K562 (cell line): ENCODE data around the gene ZBTB25. TPM values are rescaled to one million over a fixed set of nuclear protein-coding genes. Genes with fewer than 3 reads are reported as not detected.
A peak's percentile ranks its signal among the peaks of the same experiment; 100 is the strongest.

ENCODE experiments used
- BRD4 ChIP-seq: fragments of 200-600 bp; sonication (generic); IDR thresholded peaks from 2 replicates; pipeline ENCODE4 v1.6.1; 2017; ENCODE audit warnings: inconsistent platforms
- ELF1 ChIP-seq: fragments of 200-800 bp; sonication (Bioruptor generic); IDR thresholded peaks from 2 replicates; pipeline ENCODE4 v1.6.1; 2016; ENCODE audit warnings: missing genetic modification characterization, missing compliant biosample characterization
- ELF2 ChIP-seq: fragments of 250-450 bp; sonication (Bioruptor Pico); IDR thresholded peaks from 2 replicates; pipeline ENCODE4 v1.5.0; 2021; ENCODE audit warnings: mild to moderate bottlenecking
- FUS ChIP-seq: fragments of 200-400 bp; formaldehyde crosslinking; optimal IDR thresholded peaks from 2 replicates; pipeline ENCODE3; 2017; ENCODE audit warnings: low read depth, low read length
- GTF2F1 ChIP-seq: IDR thresholded peaks from 2 replicates; pipeline ENCODE4 v1.6.1; 2011; ENCODE audit warnings: low read depth, low read length, improper control_type of control experiment
- PHB2 ChIP-seq: fragments of 450-650 bp; IDR thresholded peaks from 2 replicates; pipeline ENCODE4 v1.6.1; 2017; ENCODE audit warnings: low read depth
- POLR2G ChIP-seq: fragments of 200-400 bp; formaldehyde crosslinking; IDR thresholded peaks from 2 replicates; pipeline ENCODE4 v1.6.1; 2017; ENCODE audit warnings: low read depth, mild to moderate bottlenecking, antibody characterized with exemption, low read length, moderate library complexity
- PRPF4 ChIP-seq: fragments of 200-400 bp; formaldehyde crosslinking; IDR thresholded peaks from one replicate; pipeline ENCODE4 v1.6.1; 2017; ENCODE audit warnings: low read length, low read depth, mild to moderate bottlenecking; ENCODE audit not compliant: insufficient read depth, poor library complexity, severe bottlenecking
- STAG1 ChIP-seq: sonication (generic); formaldehyde crosslinking; IDR thresholded peaks from 2 replicates; pipeline ENCODE4 v1.5.0; 2020; ENCODE audit warnings: missing genetic modification reagents, borderline replicate concordance
- ZBTB7A ChIP-seq: IDR thresholded peaks from 2 replicates; pipeline ENCODE4 v1.6.1; 2011; ENCODE audit warnings: low read depth, mild to moderate bottlenecking, low read length, moderate library complexity, borderline replicate concordance; ENCODE audit not compliant: control insufficient read depth
- ZNF57 ChIP-seq: fragments of 450-650 bp; formaldehyde crosslinking; IDR thresholded peaks from 2 replicates; pipeline ENCODE4 v1.4.0; 2020; ENCODE audit warnings: mild to moderate bottlenecking, moderate library complexity
- ZNF717 ChIP-seq: fragments of 250-450 bp; sonication (Bioruptor Pico); IDR thresholded peaks from 2 replicates; pipeline ENCODE4 v1.5.0; 2021
- polyA plus RNA-seq, 8 experiments: library from polyadenylated mRNA; depleted of rRNA in 4 of 8; stranded (reverse) in 5 of 8; unstranded in 3 of 8; fragments of >200 nt; fragmentation: Nextera tagmentation in 2 of 8; fragmentation: Illumina TruSeq in 1 of 8; extraction: Ambion mirVana in 2 of 8; extraction: Trizol in 1 of 8; gene quantifications; 2 replicates each; pipeline versions ENCODE4 v1.2.1 to v1.2.3, GENCODE V29; 2011 to 2014; ENCODE audit warnings: inconsistent platforms in 1 of 8, missing spikeins in 1 of 8
- total RNA-seq, 7 experiments: library from RNA; depleted of rRNA in 6 of 7; stranded (reverse); fragments of >200 nt in 6 of 7; fragmentation: Illumina TruSeq in 2 of 7; extraction: Trizol in 2 of 7; gene quantifications; 2 replicates each; pipeline versions ENCODE4 v1.2.1 to v1.2.3, GENCODE V29; 2011 to 2021; ENCODE audit warnings: low replicate concordance in 1 of 7
- TF ChIP-seq, protein P1 (sequence below): fragments of 450-650 bp; IDR thresholded peaks from 2 replicates; pipeline ENCODE4 v1.6.1; 2016; ENCODE audit warnings: mild to moderate bottlenecking, moderate library complexity
- TF ChIP-seq, protein P2 (sequence below): fragments of 150-350 bp; IDR thresholded peaks from 2 replicates; pipeline ENCODE4 v1.6.1; 2014; ENCODE audit warnings: low read depth, mild to moderate bottlenecking, low read length, borderline replicate concordance

The ZBTB25 gene
- total and polyA plus RNA-seq, 9 of the 15 experiments (the other 6 are each of a cell fraction or from before 2014, with no cell fraction given): 0.61 to 3.9 (median 2.3) TPM

DNA sequence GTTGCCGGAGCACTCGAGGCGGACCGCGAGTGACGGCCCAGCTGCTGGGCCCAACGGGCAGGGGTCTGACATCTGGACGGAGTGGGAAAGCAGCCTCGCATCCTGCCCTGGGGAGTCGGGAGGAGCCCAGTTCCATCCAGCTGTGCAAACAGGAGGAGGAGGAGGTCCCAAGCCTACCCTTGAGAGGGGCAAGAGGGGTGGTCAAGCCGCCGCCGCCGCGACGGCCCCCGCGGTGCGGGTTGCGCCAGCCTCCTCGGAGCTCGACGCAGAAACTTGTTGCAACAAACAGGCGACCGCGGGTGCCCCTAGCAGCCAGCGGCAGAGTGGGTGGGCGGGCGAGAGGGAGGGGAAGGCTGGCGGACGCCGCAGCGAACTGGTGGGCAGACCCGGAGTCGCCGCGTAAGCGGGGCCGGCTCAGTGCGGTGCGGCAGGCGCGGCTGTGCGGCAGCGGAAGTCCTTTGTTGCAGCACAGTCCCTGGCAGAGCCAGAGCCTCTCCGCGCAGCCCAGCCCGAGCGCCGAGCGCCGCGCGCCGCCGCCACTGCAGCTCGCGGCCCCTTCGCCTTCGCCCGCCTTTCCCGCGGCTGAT, 765 bp upstream of the ZBTB25 start, which contains the start of gene ZBTB1 (continued):
- TF ChIP-seq, protein P1, sequence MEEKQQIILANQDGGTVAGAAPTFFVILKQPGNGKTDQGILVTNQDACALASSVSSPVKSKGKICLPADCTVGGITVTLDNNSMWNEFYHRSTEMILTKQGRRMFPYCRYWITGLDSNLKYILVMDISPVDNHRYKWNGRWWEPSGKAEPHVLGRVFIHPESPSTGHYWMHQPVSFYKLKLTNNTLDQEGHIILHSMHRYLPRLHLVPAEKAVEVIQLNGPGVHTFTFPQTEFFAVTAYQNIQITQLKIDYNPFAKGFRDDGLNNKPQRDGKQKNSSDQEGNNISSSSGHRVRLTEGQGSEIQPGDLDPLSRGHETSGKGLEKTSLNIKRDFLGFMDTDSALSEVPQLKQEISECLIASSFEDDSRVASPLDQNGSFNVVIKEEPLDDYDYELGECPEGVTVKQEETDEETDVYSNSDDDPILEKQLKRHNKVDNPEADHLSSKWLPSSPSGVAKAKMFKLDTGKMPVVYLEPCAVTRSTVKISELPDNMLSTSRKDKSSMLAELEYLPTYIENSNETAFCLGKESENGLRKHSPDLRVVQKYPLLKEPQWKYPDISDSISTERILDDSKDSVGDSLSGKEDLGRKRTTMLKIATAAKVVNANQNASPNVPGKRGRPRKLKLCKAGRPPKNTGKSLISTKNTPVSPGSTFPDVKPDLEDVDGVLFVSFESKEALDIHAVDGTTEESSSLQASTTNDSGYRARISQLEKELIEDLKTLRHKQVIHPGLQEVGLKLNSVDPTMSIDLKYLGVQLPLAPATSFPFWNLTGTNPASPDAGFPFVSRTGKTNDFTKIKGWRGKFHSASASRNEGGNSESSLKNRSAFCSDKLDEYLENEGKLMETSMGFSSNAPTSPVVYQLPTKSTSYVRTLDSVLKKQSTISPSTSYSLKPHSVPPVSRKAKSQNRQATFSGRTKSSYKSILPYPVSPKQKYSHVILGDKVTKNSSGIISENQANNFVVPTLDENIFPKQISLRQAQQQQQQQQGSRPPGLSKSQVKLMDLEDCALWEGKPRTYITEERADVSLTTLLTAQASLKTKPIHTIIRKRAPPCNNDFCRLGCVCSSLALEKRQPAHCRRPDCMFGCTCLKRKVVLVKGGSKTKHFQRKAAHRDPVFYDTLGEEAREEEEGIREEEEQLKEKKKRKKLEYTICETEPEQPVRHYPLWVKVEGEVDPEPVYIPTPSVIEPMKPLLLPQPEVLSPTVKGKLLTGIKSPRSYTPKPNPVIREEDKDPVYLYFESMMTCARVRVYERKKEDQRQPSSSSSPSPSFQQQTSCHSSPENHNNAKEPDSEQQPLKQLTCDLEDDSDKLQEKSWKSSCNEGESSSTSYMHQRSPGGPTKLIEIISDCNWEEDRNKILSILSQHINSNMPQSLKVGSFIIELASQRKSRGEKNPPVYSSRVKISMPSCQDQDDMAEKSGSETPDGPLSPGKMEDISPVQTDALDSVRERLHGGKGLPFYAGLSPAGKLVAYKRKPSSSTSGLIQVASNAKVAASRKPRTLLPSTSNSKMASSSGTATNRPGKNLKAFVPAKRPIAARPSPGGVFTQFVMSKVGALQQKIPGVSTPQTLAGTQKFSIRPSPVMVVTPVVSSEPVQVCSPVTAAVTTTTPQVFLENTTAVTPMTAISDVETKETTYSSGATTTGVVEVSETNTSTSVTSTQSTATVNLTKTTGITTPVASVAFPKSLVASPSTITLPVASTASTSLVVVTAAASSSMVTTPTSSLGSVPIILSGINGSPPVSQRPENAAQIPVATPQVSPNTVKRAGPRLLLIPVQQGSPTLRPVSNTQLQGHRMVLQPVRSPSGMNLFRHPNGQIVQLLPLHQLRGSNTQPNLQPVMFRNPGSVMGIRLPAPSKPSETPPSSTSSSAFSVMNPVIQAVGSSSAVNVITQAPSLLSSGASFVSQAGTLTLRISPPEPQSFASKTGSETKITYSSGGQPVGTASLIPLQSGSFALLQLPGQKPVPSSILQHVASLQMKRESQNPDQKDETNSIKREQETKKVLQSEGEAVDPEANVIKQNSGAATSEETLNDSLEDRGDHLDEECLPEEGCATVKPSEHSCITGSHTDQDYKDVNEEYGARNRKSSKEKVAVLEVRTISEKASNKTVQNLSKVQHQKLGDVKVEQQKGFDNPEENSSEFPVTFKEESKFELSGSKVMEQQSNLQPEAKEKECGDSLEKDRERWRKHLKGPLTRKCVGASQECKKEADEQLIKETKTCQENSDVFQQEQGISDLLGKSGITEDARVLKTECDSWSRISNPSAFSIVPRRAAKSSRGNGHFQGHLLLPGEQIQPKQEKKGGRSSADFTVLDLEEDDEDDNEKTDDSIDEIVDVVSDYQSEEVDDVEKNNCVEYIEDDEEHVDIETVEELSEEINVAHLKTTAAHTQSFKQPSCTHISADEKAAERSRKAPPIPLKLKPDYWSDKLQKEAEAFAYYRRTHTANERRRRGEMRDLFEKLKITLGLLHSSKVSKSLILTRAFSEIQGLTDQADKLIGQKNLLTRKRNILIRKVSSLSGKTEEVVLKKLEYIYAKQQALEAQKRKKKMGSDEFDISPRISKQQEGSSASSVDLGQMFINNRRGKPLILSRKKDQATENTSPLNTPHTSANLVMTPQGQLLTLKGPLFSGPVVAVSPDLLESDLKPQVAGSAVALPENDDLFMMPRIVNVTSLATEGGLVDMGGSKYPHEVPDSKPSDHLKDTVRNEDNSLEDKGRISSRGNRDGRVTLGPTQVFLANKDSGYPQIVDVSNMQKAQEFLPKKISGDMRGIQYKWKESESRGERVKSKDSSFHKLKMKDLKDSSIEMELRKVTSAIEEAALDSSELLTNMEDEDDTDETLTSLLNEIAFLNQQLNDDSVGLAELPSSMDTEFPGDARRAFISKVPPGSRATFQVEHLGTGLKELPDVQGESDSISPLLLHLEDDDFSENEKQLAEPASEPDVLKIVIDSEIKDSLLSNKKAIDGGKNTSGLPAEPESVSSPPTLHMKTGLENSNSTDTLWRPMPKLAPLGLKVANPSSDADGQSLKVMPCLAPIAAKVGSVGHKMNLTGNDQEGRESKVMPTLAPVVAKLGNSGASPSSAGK: 0 out of 2 replicates have a peak, but pooled peaks have one; percentile 1
- TF ChIP-seq PRPF4 (peak; percentile 28), ZNF57 (CRISPR knock-in tag) (no peak), ELF1 (tag) (peak; percentile 36; the same call in 1 of the 2 replicates), PHB2 (no peak), GTF2F1 (no peak), ZNF717 (no peak), STAG1 (CRISPR knock-in tag) (no peak), FUS (no peak), ELF2 (CRISPR knock-in tag) (0 out of 2 replicates have a peak, but pooled peaks have one; percentile 14), ZBTB7A (0 out of 2 replicates have a peak, but pooled peaks have one; percentile 26), POLR2G (peak; percentile 87), BRD4 (no peak)
- TF ChIP-seq, protein P2, sequence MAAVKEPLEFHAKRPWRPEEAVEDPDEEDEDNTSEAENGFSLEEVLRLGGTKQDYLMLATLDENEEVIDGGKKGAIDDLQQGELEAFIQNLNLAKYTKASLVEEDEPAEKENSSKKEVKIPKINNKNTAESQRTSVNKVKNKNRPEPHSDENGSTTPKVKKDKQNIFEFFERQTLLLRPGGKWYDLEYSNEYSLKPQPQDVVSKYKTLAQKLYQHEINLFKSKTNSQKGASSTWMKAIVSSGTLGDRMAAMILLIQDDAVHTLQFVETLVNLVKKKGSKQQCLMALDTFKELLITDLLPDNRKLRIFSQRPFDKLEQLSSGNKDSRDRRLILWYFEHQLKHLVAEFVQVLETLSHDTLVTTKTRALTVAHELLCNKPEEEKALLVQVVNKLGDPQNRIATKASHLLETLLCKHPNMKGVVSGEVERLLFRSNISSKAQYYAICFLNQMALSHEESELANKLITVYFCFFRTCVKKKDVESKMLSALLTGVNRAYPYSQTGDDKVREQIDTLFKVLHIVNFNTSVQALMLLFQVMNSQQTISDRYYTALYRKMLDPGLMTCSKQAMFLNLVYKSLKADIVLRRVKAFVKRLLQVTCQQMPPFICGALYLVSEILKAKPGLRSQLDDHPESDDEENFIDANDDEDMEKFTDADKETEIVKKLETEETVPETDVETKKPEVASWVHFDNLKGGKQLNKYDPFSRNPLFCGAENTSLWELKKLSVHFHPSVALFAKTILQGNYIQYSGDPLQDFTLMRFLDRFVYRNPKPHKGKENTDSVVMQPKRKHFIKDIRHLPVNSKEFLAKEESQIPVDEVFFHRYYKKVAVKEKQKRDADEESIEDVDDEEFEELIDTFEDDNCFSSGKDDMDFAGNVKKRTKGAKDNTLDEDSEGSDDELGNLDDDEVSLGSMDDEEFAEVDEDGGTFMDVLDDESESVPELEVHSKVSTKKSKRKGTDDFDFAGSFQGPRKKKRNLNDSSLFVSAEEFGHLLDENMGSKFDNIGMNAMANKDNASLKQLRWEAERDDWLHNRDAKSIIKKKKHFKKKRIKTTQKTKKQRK: no peak
